ENCODE results near the gene TBC1D30.
"Not testable (repeated sequence)": the region's sequence is repeated elsewhere in the genome, so short reads cannot be mapped to it uniquely, and the experiment has no call there.

The TBC1D30 gene

GRCh38 chr12:64800640-64801039 lies 23.8 kb upstream of the TBC1D30 start:
- H3K36me3 ChIP-seq (replicated peaks; ENCODE audit: low read depth, low read length), result no peaks in the 10 kb centered on the region
- peak overlapping the region; percentile 54; the same call in 1 of the 2 replicates for H3K27ac ChIP-seq (ENCODE audit: low read length)
- H3K4me3 ChIP-seq (ENCODE audit: low read length), result peak overlapping the region; percentile 55
- no peak for TF ChIP-seq CTCF (IDR thresholded peaks at IDR 0.05; ENCODE audit: low read depth, low read length)
- no peak for TF ChIP-seq EZH2phosphoT487 (IDR thresholded peaks at IDR 0.05; ENCODE audit: low read depth)
- H3K9me3 ChIP-seq (ENCODE audit: insufficient read depth, low read length), result no peaks in the 10 kb centered on the region
- H2AFZ ChIP-seq (ENCODE audit: low read depth, low read length), result no peak overlapping the region
- H4K20me1 ChIP-seq (ENCODE audit: insufficient read depth, low read length), result no peaks in the 10 kb centered on the region
- H3K9ac ChIP-seq (ENCODE audit: low read length), result peak overlapping the region; percentile 18; the same call in 1 of the 2 replicates
- no peaks in the 10 kb centered on the region for H3K79me2 ChIP-seq (ENCODE audit: low read length)
- H3K4me1 ChIP-seq (ENCODE audit: low read length), result peaks cover 39% of the 10 kb centered on the region
- no peaks in the 10 kb centered on the region for H3K27me3 ChIP-seq (ENCODE audit: low read depth, low read length)
- peak overlapping the region; percentile 70 for H3K4me2 ChIP-seq (ENCODE audit: low read length)

DNA sequence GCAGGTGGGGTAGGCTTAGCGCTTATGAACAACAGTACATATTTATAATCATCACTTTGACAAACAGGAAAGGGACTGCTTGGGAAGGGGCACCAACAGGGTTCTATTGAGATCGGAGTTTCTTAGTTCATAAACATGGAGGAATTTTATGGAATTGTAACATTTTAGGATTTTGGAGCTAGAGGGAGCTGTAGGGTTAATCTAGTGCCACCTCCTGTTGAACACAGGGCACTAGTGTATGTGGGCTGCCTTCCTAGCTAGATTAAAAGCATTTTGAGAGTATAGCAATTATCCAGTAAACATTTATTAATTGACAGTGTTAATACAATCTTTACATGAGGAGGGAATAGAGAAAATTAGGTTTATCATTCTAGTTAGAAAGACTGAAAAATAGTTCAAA lies 23.1 kb upstream of the TBC1D30 start:
- Histone ChIP-seq H3K79me2 (ENCODE audit: low read length) (no peaks in the 10 kb centered on the region), H3K4me2 (ENCODE audit: low read length) (peak overlapping the region; percentile 70), H2AFZ (ENCODE audit: low read depth, low read length) (no peak overlapping the region), H3K4me3 (ENCODE audit: low read length) (peak overlapping the region; percentile 55), H3K4me1 (ENCODE audit: low read length) (peaks cover 35% of the 10 kb centered on the region), H3K27ac (ENCODE audit: low read length) (peak overlapping the region; percentile 54; the same call in 1 of the 2 replicates), H4K20me1 (ENCODE audit: insufficient read depth, low read length) (no peaks in the 10 kb centered on the region), H3K9me3 (ENCODE audit: insufficient read depth, low read length) (no peaks in the 10 kb centered on the region), H3K36me3 (replicated peaks; ENCODE audit: low read depth, low read length) (no peaks in the 10 kb centered on the region), H3K9ac (ENCODE audit: low read length) (peak overlapping the region; percentile 18; the same call in 1 of the 2 replicates), H3K27me3 (ENCODE audit: low read depth, low read length) (no peaks in the 10 kb centered on the region)
- TF ChIP-seq EZH2phosphoT487 (IDR thresholded peaks at IDR 0.05; ENCODE audit: low read depth) (no peak), CTCF (IDR thresholded peaks at IDR 0.05; ENCODE audit: low read depth, low read length) (peak; percentile 62)

- Histone ChIP-seq H3K4me2 (ENCODE audit: low read length) (peak overlapping the region; percentile 61), H3K4me3 (ENCODE audit: low read length) (peak overlapping the region; percentile 20), H3K4me1 (ENCODE audit: low read length) (peaks cover 33% of the 10 kb centered on the region)
- not testable (repeated sequence) for H4K20me1 ChIP-seq (ENCODE audit: insufficient read depth, low read length); H2AFZ ChIP-seq (ENCODE audit: low read depth, low read length); H3K9ac ChIP-seq (ENCODE audit: low read length); H3K9me3 ChIP-seq (ENCODE audit: insufficient read depth, low read length); H3K27me3 ChIP-seq (ENCODE audit: low read depth, low read length); H3K79me2 ChIP-seq (ENCODE audit: low read length); H3K27ac ChIP-seq (ENCODE audit: low read length); H3K36me3 ChIP-seq (replicated peaks; ENCODE audit: low read depth, low read length)
- TF ChIP-seq CTCF (IDR thresholded peaks at IDR 0.05; ENCODE audit: low read depth, low read length), result peak; percentile 70
Measured at GRCh38 chr12:64802180-64802775, 22.2 kb upstream of the TBC1D30 start.

DNA sequence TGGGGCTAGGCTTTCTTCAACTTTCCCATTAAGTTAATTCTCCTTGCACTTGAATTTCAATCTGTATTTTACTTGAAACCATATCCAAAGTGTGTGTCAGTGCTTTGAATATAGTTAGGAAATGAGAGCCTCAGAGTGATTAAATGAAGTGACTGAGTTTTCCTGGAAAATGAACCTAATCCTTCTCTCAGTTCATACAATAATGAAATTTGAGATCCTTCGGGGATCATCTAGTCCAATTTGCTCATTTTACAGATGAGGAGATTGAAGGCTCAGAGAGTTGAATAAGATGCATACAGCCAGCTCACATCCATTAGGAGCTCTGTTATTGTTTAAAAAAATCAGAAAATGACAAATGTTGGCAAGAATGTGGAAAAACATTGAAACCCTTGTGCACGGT lies 18.3 kb upstream of the TBC1D30 start:
- Histone ChIP-seq H3K36me3 (replicated peaks; ENCODE audit: low read depth, low read length) (no peaks in the 10 kb centered on the region), H3K4me2 (ENCODE audit: low read length) (no peak overlapping the region), H2AFZ (ENCODE audit: low read depth, low read length) (no peak overlapping the region), H3K27me3 (ENCODE audit: low read depth, low read length) (no peaks in the 10 kb centered on the region), H3K9me3 (ENCODE audit: insufficient read depth, low read length) (no peaks in the 10 kb centered on the region), H3K4me1 (ENCODE audit: low read length) (peaks cover 14% of the 10 kb centered on the region), H3K79me2 (ENCODE audit: low read length) (no peaks in the 10 kb centered on the region), H4K20me1 (ENCODE audit: insufficient read depth, low read length) (no peaks in the 10 kb centered on the region), H3K4me3 (ENCODE audit: low read length) (no peak overlapping the region), H3K27ac (ENCODE audit: low read length) (no peak overlapping the region), H3K9ac (ENCODE audit: low read length) (no peak overlapping the region)
- no peak for TF ChIP-seq EZH2phosphoT487 (IDR thresholded peaks at IDR 0.05; ENCODE audit: low read depth)

Data from OCI-LY3 (cell line).